HCT116 (cell line): Measurements from ENCODE around the gene UPF1. TPM values are rescaled to one million over a fixed set of nuclear protein-coding genes. Genes with fewer than 3 reads are reported as not detected.

Experiments
- ATAC-seq: fragments of 200-7000 bp; cut with Tn5 transposase; 2 replicates; pipeline ENCODE4 v1.9.1; 2020; ENCODE audit warnings: mild to moderate bottlenecking, moderate library complexity
- BruUV-seq: library from RNA; stranded (reverse); fragments of 400-500 nt; replicated peaks from 2 replicates; lab custom pipeline; 2021; lab: Mats Ljungman, UMichigan
- CTCF ChIA-PET: fragments of 300-600 bp; sonication (Branson Sonifier 250); formaldehyde crosslinking; loops from one replicate; lab custom pipeline; 2021; ENCODE audit warnings: antibody characterized with exemption; lab: Charles Lee
- POLR2A ChIA-PET: fragments of 300-600, 350-600 bp; sonication (Branson Sonifier 250); formaldehyde crosslinking; loops from one replicate; lab custom pipeline; 2021; ENCODE audit warnings: antibody characterized with exemption; lab: Charles Lee
- RAD21 ChIA-PET, 2 experiments: fragments of 300-600 bp; sonication (Branson Sonifier 250); formaldehyde crosslinking; loops; one replicate each; lab custom pipeline; 2023; ENCODE audit warnings: low total read pairs in 2 of 2; ENCODE audit not compliant: uncharacterized antibody in 2 of 2, unreplicated experiment in 2 of 2, low non-redundant PET in 1 of 2; lab: Charles Lee
- DNase-seq: peaks from one replicate; pipeline ENCODE4 v3.0.0-alpha.2; 2010; ENCODE audit warnings: low read depth, low spot score
- H2AFZ ChIP-seq: fragments of 200-600 bp; shearing (Covaris generic), sonication (generic); 2 replicates; pipeline ENCODE4 v1.6.1; 2017; ENCODE audit warnings: low read depth, mixed run types, mixed read lengths, antibody characterized with exemption, low read length; ENCODE audit not compliant: poor library complexity, severe bottlenecking
- H3K27ac ChIP-seq: 2 replicates; pipeline ENCODE4 v1.5.1; 2012; ENCODE audit warnings: low read depth, low read length
- H3K27me3 ChIP-seq: fragments of 200-600 bp; sonication (generic); 2 replicates; pipeline ENCODE4 v1.6.1; 2016; ENCODE audit warnings: mixed run types, low read length, mixed read lengths; ENCODE audit not compliant: insufficient read depth
- H3K36me3 ChIP-seq, 2 experiments: fragments of 200-500 bp in 1 of 2; fragments of 200-600 bp in 1 of 2; sonication (Bioruptor generic) in 1 of 2; sonication (generic) in 1 of 2; 2 replicates each; pipeline versions ENCODE4 v1.5.1 to v1.6.1; 2014 to 2016; ENCODE audit warnings: low read length in 2 of 2, inconsistent platforms in 1 of 2, mixed read lengths in 1 of 2, mixed run types in 1 of 2; ENCODE audit not compliant: insufficient read depth in 2 of 2, control insufficient read depth in 1 of 2
- H3K4me1 ChIP-seq, 2 experiments: fragments of 200-600 bp in 1 of 2; sonication (generic) in 1 of 2; 2 replicates each; pipeline versions ENCODE4 v1.5.1 to v1.6.1; 2012 to 2017; ENCODE audit warnings: low read length in 2 of 2, inconsistent platforms in 1 of 2, mild to moderate bottlenecking in 1 of 2, mixed read lengths in 1 of 2, mixed run types in 1 of 2, moderate library complexity in 1 of 2; ENCODE audit not compliant: insufficient read depth in 2 of 2, control insufficient read depth in 1 of 2
- H3K4me2 ChIP-seq: fragments of 200-600 bp; sonication (generic); 2 replicates; pipeline ENCODE4 v1.6.1; 2017; ENCODE audit warnings: mixed run types, low read length, mixed read lengths
- H3K4me3 ChIP-seq, 2 experiments: fragments of 200-600 bp in 1 of 2; sonication (generic) in 1 of 2; replicated peaks in 1 of 2; 2 replicates each; pipeline ENCODE4 v1.5.1; 2011 to 2016; ENCODE audit warnings: low read length in 2 of 2, control low read depth in 1 of 2, low read depth in 1 of 2, mild to moderate bottlenecking in 1 of 2, mixed read lengths in 1 of 2, mixed run types in 1 of 2
- H3K79me2 ChIP-seq: fragments of 200-600 bp; sonication (generic); 2 replicates; pipeline ENCODE4 v1.6.1; 2017; ENCODE audit warnings: mild to moderate bottlenecking, mixed run types, low read length, moderate library complexity, mixed read lengths; ENCODE audit not compliant: insufficient read depth
- H3K9ac ChIP-seq: fragments of 200-600 bp; sonication (generic); 2 replicates; pipeline ENCODE4 v1.6.1; 2016; ENCODE audit warnings: low read length, mixed read lengths
- H3K9me2 ChIP-seq: fragments of 200-600 bp; sonication (generic), shearing (Covaris generic); 2 replicates; pipeline ENCODE4 v1.6.1; 2017; ENCODE audit warnings: mixed run types, mild to moderate bottlenecking, moderate library complexity; ENCODE audit not compliant: insufficient read depth
- H3K9me3 ChIP-seq, 2 experiments: fragments of 200-500 bp in 1 of 2; fragments of 200-600 bp in 1 of 2; sonication (Bioruptor generic) in 1 of 2; sonication (generic) in 1 of 2; 2 replicates each; pipeline ENCODE4 v1.6.1; 2014 to 2017; ENCODE audit warnings: low read length in 2 of 2, mixed read lengths in 2 of 2, inconsistent platforms in 1 of 2, low read depth in 1 of 2, mild to moderate bottlenecking in 1 of 2, mixed run types in 1 of 2, moderate library complexity in 1 of 2; ENCODE audit not compliant: control insufficient read depth in 1 of 2, insufficient read depth in 1 of 2
- H4K20me1 ChIP-seq: fragments of 200-600 bp; sonication (generic), shearing (Covaris generic); 2 replicates; pipeline ENCODE4 v1.6.1; 2017; ENCODE audit warnings: mixed run types, mild to moderate bottlenecking, moderate library complexity; ENCODE audit not compliant: insufficient read depth
- ATF3 ChIP-seq: IDR thresholded peaks from 2 replicates; pipeline ENCODE4 v1.6.1; 2012
- CEBPB ChIP-seq: IDR thresholded peaks from 2 replicates; pipeline ENCODE4 v1.6.1; 2012; ENCODE audit warnings: low read depth
- EZH2phosphoT487 ChIP-seq: fragments of 200-600 bp; IDR thresholded peaks from 2 replicates; pipeline ENCODE4 v1.6.1; 2018; ENCODE audit warnings: antibody characterized with exemption, borderline replicate concordance
- FOSL1 ChIP-seq: IDR thresholded peaks from 2 replicates; pipeline ENCODE4 v1.6.1; 2012; ENCODE audit warnings: low read depth
- POLR2AphosphoS5 ChIP-seq: IDR thresholded peaks from 2 replicates; pipeline ENCODE4 v1.6.1; 2011; ENCODE audit warnings: mild to moderate bottlenecking, low read depth, low read length, moderate library complexity
- RAD21 ChIP-seq: IDR thresholded peaks from 2 replicates; pipeline ENCODE4 v1.6.1; 2012; ENCODE audit warnings: low read depth, mild to moderate bottlenecking
- intact Hi-C: fragments of 100-400 bp; cut with micrococcal nuclease; formaldehyde crosslinking; loops from 2 replicates; pipeline ENCODE4 v1.10.0; 2022
- total RNA-seq: library from RNA; stranded (reverse); gene quantifications from one replicate; pipeline ENCODE4 v1.2.1, GENCODE V29; 2021; ENCODE audit not compliant: unreplicated experiment

UPF1 gene
- total RNA-seq, 1 experiment from 2014 or later: 78.5 TPM

GRCh38 chr19:18875726-18876125, 44.0 kb downstream of the UPF1 start:
- H3K4me3 ChIP-seq: no peak overlapping the region
- no peaks in the 10 kb centered on the region for H3K9me2 ChIP-seq
- H4K20me1 ChIP-seq: no peaks in the 10 kb centered on the region
- H3K27ac ChIP-seq: no peak overlapping the region
- DNase-seq: no peak
- H3K27me3 ChIP-seq: no peaks in the 10 kb centered on the region
- peaks cover 5 to 9% of the 10 kb centered on the region in 2 experiments; a peak in 2 of 4 replicates for H3K4me1 ChIP-seq
- H3K79me2 ChIP-seq: no peaks in the 10 kb centered on the region
- no peak for ATAC-seq
- no peak overlapping the region for H3K9ac ChIP-seq
- intact Hi-C loops: no loop called here
- RAD21 ChIA-PET: interaction anchor here in 1 of 2 experiments (0.6 kb wide), 1 partner anchor 108 kb away, joined by 3 read pairs; no protein-coding TSS in a partner anchor
- H2AFZ ChIP-seq: no peak overlapping the region
- no TSS peak for BruUV-seq
- CTCF ChIA-PET: no interaction called here
- H3K36me3 ChIP-seq: no peaks in the 10 kb centered on the region
- no peak for TF ChIP-seq CEBPB
- TF ChIP-seq RAD21: no peak
- TF ChIP-seq EZH2phosphoT487: no peak
- TF ChIP-seq, all 23 proteins: peak for 0
- no peak overlapping the region for H3K4me2 ChIP-seq
- POLR2A ChIA-PET: no interaction called here
- H3K9me3 ChIP-seq: peaks cover 0 to 9% of the 10 kb centered on the region in 2 experiments; a peak in 1 of 4 replicates

DNA sequence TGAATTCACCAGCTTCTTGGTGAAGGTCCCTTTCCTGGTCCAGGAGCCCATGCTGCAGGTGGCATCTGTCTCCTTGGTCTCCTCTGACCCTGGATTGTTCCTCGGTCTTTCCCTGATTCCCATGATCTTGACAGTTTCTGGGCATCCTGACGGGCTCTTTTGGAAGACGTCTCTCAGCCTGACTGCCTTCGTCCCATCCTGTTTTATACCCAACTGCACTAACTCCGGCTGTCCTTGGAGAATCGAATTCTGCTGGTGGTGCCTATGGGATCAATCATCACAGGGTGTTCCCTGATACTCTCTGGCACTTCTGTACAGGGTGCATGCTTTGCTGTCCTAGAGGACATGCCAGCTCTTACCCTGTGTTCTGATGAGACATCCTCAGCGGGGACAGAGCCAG, 45.1 kb downstream of the UPF1 start:
- CTCF ChIA-PET: no interaction called here
- Histone ChIP-seq H3K79me2 (no peaks in the 10 kb centered on the region), H3K27me3 (no peaks in the 10 kb centered on the region), H3K9me3 (peaks cover 0 to 9% of the 10 kb centered on the region in 2 experiments; a peak in 1 of 4 replicates), H2AFZ (no peak overlapping the region), H3K9me2 (no peaks in the 10 kb centered on the region), H3K4me2 (no peak overlapping the region), H3K9ac (no peak overlapping the region), H4K20me1 (no peaks in the 10 kb centered on the region), H3K27ac (no peak overlapping the region), H3K4me1 (peaks cover 5 to 9% of the 10 kb centered on the region in 2 experiments; a peak in 2 of 4 replicates), H3K4me3 (no peak overlapping the region), H3K36me3 (no peaks in the 10 kb centered on the region)
- DNase-seq (no peak), ATAC-seq (no peak)
- no TSS peak for BruUV-seq
- TF ChIP-seq POLR2AphosphoS5 (no peak), ATF3 (no peak), FOSL1 (no peak)
- intact Hi-C loops: no loop called here
- POLR2A ChIA-PET: no interaction called here
- RAD21 ChIA-PET: no interaction called here
